Vagina (tissue), 2 donors: ENCODE measurements around the gene AKAP13.

Source experiments
- CTCF ChIP-seq, 3 experiments: fragments of 450-650 bp in 2 of 3; fragments of 200-600 bp in 1 of 3; sonication (generic) in 1 of 3; IDR thresholded peaks; one replicate each; pipeline ENCODE4 v1.5.1; 2017 to 2019; ENCODE audit warnings: antibody characterized with exemption in 3 of 3, mild to moderate bottlenecking in 2 of 3, moderate library complexity in 2 of 3
- POLR2A ChIP-seq, 2 donors: fragments of 450-650 bp; IDR thresholded peaks; one replicate each; pipeline ENCODE4 v1.6.1; 2017; ENCODE audit warnings: antibody characterized with exemption in 2 of 2, mild to moderate bottlenecking in 2 of 2, moderate library complexity in 2 of 2
- POLR2AphosphoS5 ChIP-seq, 2 donors: sonication (generic); formaldehyde crosslinking; IDR thresholded peaks; one replicate each; pipeline ENCODE4 v1.9.0; 2017; ENCODE audit warnings: antibody characterized with exemption in 2 of 2, mild to moderate bottlenecking in 2 of 2, low read depth in 1 of 2; ENCODE audit not compliant: insufficient read depth in 1 of 2

GRCh38 chr15:85753791-85754452, 373.5 kb downstream of the AKAP13 start:
- TF ChIP-seq POLR2A (IDR thresholded peaks at IDR 0.05) (no peak), CTCF (IDR thresholded peaks at IDR 0.05) (no peak), POLR2AphosphoS5 (IDR thresholded peaks at IDR 0.05; ENCODE audit: insufficient read depth in 1 of 2, low read depth in 1 of 2) (no peak)
